ENCODE measurements around the gene PFN2.
"Not testable (repeated sequence)": the region's sequence is repeated elsewhere in the genome, so short reads cannot be mapped to it uniquely, and the experiment has no call there.

PFN2 gene

GRCh38 chr3:149970716-149971402 lies at the start of gene PFN2:
TSS of gene PFN2 (minus strand) at chr3:149970895. CDS start at chr3:149970856, 39 bp downstream.
- peak; percentile 59 for DNase-seq (ENCODE audit: low read depth, low spot score)

- no peak for DNase-seq (ENCODE audit: low read depth, low spot score)
Measured at GRCh38 chr3:150015901-150016300, 45.2 kb upstream of the PFN2 start.

- DNase-seq (ENCODE audit: low read depth, low spot score) = no peak
Measured at GRCh38 chr3:150014782-150015181, 44.1 kb upstream of the PFN2 start.

GRCh38 chr3:150013801-150014200 lies 43.1 kb upstream of the PFN2 start:
- DNase-seq (ENCODE audit: low read depth, low spot score) = no peak

- DNase-seq (ENCODE audit: low read depth, low spot score) = no peak
Measured at GRCh38 chr3:150006794-150007193, 36.1 kb upstream of the PFN2 start.

GRCh38 chr3:150005243-150006112 lies 34.8 kb upstream of the PFN2 start:
- peak; percentile 23 for DNase-seq (ENCODE audit: low read depth, low spot score)

- DNase-seq (ENCODE audit: low read depth, low spot score) = no peak
Measured at GRCh38 chr3:150000641-150001040, 29.9 kb upstream of the PFN2 start.

- DNase-seq (ENCODE audit: low read depth, low spot score) = no peak
Measured at GRCh38 chr3:149999421-149999820, 28.7 kb upstream of the PFN2 start.

- DNase-seq (ENCODE audit: low read depth, low spot score) = no peak
Measured at GRCh38 chr3:149998946-149999345, 28.3 kb upstream of the PFN2 start.

GRCh38 chr3:149992416-149993058 lies 21.8 kb upstream of the PFN2 start:
- no peak for DNase-seq (ENCODE audit: low read depth, low spot score)

GRCh38 chr3:149990423-149990948 lies 19.8 kb upstream of the PFN2 start:
- no peak for DNase-seq (ENCODE audit: low read depth, low spot score)

- DNase-seq (ENCODE audit: low read depth, low spot score) = no peak
Measured at GRCh38 chr3:149989307-149989706, 18.6 kb upstream of the PFN2 start.

- DNase-seq (ENCODE audit: low read depth, low spot score) = no peak
Measured at GRCh38 chr3:149983628-149984027, 12.9 kb upstream of the PFN2 start.

- not testable (repeated sequence) for DNase-seq (ENCODE audit: low read depth, low spot score)
Measured at GRCh38 chr3:149983053-149983452, 12.4 kb upstream of the PFN2 start.

- DNase-seq (ENCODE audit: low read depth, low spot score) = not testable (repeated sequence)
Measured at GRCh38 chr3:149981979-149982378, 11.3 kb upstream of the PFN2 start.

- DNase-seq (ENCODE audit: low read depth, low spot score) = no peak
Measured at GRCh38 chr3:149977386-149977785, 6.7 kb upstream of the PFN2 start.

GRCh38 chr3:149975919-149976318 lies 5.2 kb upstream of the PFN2 start:
- no peak for DNase-seq (ENCODE audit: low read depth, low spot score)

GRCh38 chr3:149971403-149972075 lies 844 bp upstream of the PFN2 start:
- DNase-seq (ENCODE audit: low read depth, low spot score) = no peak

GRCh38 chr3:149969940-149970715 lies 567 bp downstream of the PFN2 start:
- peak; percentile 65 for DNase-seq (ENCODE audit: low read depth, low spot score)

- no peak for DNase-seq (ENCODE audit: low read depth, low spot score)
Measured at GRCh38 chr3:149969110-149969939, 1.4 kb downstream of the PFN2 start.

Measured in smooth muscle cell of the brain vasculature (primary cell).